Stomach (tissue), 4 donors: ENCODE results near the gene PERM1.
"Not testable (repeated sequence)": the region's sequence is repeated elsewhere in the genome, so short reads cannot be mapped to it uniquely, and the experiment has no call there.

Experiments
- CTCF ChIP-seq, 7 experiments: fragments of 450-650 bp in 4 of 7; fragments of 200-600 bp in 3 of 7; sonication (generic) in 3 of 7; IDR thresholded peaks; one replicate each; pipeline ENCODE4 v1.5.1; 2016 to 2019; ENCODE audit warnings: antibody characterized with exemption in 7 of 7, control low read depth in 2 of 7, mild to moderate bottlenecking in 1 of 7
- POLR2A ChIP-seq, 4 donors: fragments of 450-650 bp; IDR thresholded peaks; one replicate each; pipeline ENCODE4 v1.6.1; 2016; ENCODE audit warnings: antibody characterized with exemption in 4 of 4, control low read depth in 2 of 4, mild to moderate bottlenecking in 1 of 4, moderate library complexity in 1 of 4

- not testable (repeated sequence) for TF ChIP-seq POLR2A, CTCF (IDR thresholded peaks at IDR 0.05)
Measured at GRCh38 chr1:1010131-1010530, 28.2 kb upstream of the PERM1 start.
